A549 treated with dexamethasone at 1 μM for 4 hours (cell line): ENCODE measurements around the gene SERINC1. TPM values are rescaled to one million over a fixed set of nuclear protein-coding genes. Genes with fewer than 3 reads are reported as not detected.

Source experiments
- total RNA-seq: library from RNA; stranded (reverse); fragments of 200-300 nt; extraction: Qiagen RNA extraction; gene quantifications from 5 replicates; pipeline ENCODE4 v1.2.3, GENCODE V29; 2022

SERINC1 gene
- total RNA-seq: 69.3 to 90.9 TPM (median 81.3 TPM) in 5 replicates

GRCh38 chr6:122471107-122472021, at the start of gene SERINC1:
TSS of gene SERINC1 (minus strand) at chr6:122471807. CDS start at chr6:122471737, 70 bp downstream.

GRCh38 chr6:122399348-122400120, 72.1 kb downstream of the SERINC1 start, which contains the start of gene HSF2:
TSS of gene HSF2 (plus strand) at chr6:122399652. CDS start at chr6:122399738, 86 bp downstream.

Other genes with a start within 250 kb of the SERINC1 start
- 4.9 to 9.4 TPM (median 5.7 TPM) in 5 replicates for gene HSF2, start 72.2 kb downstream of the SERINC1 start, total RNA-seq
- gene PKIB, start 138.6 kb upstream of the SERINC1 start, total RNA-seq: 0.38 to 0.74 TPM (median 0.62 TPM) in 5 replicates